Right atrium auricular region (tissue), 2 donors: ENCODE results near the gene GUCY1A1. TPM values are rescaled to one million over a fixed set of nuclear protein-coding genes. Genes with fewer than 3 reads are reported as not detected.
A peak's percentile ranks its signal among the peaks of the same experiment; 100 is the strongest.

Experiments used
- DNase-seq: peaks from one replicate; pipeline ENCODE4 v3.0.0-alpha.2; 2019; ENCODE audit warnings: low spot score
- H3K27ac ChIP-seq, 2 donors: fragments of 200-600 bp; sonication (generic); 1 replicate in 1 of 2; 2 replicates in 1 of 2; pipeline ENCODE4 v1.5.1; 2016 to 2019
- H3K27me3 ChIP-seq, 2 donors: fragments of 200-600 bp; sonication (generic); one replicate each; pipeline versions ENCODE4 v1.5.1 to v1.6.0; 2017 to 2019
- H3K36me3 ChIP-seq: fragments of 200-600 bp; sonication (generic); one replicate; pipeline ENCODE4 v1.5.1; 2016
- H3K4me1 ChIP-seq, 2 donors: fragments of 200-600 bp; sonication (generic); one replicate each; pipeline versions ENCODE4 v1.5.1 to v1.6.0; 2017 to 2019
- H3K4me3 ChIP-seq, 2 donors: fragments of 200-600 bp; sonication (generic); 1 replicate in 1 of 2; 2 replicates in 1 of 2; pipeline ENCODE4 v1.5.1; 2017 to 2019; ENCODE audit warnings: mild to moderate bottlenecking in 1 of 2, moderate library complexity in 1 of 2
- H3K9me3 ChIP-seq, 2 donors: fragments of 200-600 bp; sonication (generic); one replicate each; pipeline ENCODE4 v1.5.1; 2019
- CTCF ChIP-seq, 2 donors: fragments of 200-600 bp; sonication (generic); IDR thresholded peaks; one replicate each; pipeline ENCODE4 v1.5.1; 2019; ENCODE audit warnings: antibody characterized with exemption in 2 of 2
- total RNA-seq, 2 donors: library from RNA; depleted of rRNA; stranded (reverse); fragments of >200 nt; gene quantifications; one replicate each; pipeline ENCODE4 v1.1.0, GENCODE V29; 2016

Gene GUCY1A1
- total RNA-seq, 2 donors from 2014 or later, result 35.5 to 52.5 TPM

DNA sequence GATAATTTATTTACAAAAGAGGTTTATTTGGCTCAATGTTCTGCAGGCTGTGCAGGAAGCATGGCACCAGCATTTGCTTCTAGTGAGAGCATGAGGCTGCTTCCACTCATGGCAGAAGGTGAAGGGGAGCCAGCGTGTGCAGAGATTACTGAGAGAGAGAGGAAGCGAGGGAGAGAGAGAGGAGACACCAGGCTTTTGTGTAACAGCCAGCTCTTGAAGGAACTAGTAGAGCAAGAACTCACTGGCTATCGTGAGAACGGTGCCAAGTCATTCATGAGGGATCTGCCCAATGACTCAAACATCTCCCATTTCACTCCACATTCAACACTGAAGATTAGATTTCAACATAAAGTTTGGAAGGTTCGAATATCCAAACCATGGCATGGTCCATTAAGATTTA, 12.7 kb downstream of the GUCY1A1 start:
- no peak for DNase-seq
- Histone ChIP-seq H3K27me3 (no peaks in the 10 kb centered on the region), H3K27ac (peak overlapping the region in 1 of 2 donors; percentile 8), H3K9me3 (no peaks in the 10 kb centered on the region), H3K36me3 (no peaks in the 10 kb centered on the region), H3K4me3 (no peak overlapping the region), H3K4me1 (peaks cover 0 to 36% of the 10 kb centered on the region in 2 donors)
- TF ChIP-seq CTCF (IDR thresholded peaks at IDR 0.05), result no peak

DNA sequence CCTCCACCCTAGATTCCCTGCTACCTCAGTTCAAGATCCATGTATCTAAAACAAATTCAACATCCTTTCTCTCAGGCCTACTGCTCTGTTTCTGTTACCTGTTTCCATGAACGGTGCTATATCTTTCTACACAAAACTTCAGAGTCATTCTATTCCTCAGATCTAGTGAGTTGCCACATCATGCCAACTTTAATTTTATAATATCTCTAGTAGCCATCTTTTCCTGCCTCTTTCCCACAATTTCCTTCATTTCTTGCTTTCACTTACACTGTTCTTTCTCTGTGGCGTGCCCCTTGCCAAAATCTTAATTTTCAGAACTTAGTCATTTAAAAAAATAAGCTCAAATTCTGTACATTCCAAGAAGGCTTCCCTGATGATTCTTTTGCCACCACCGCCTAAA, 15.2 kb downstream of the GUCY1A1 start:
- no peak for TF ChIP-seq CTCF (IDR thresholded peaks at IDR 0.05)
- peaks cover 0 to 33% of the 10 kb centered on the region in 2 donors for H3K4me1 ChIP-seq
- H3K9me3 ChIP-seq, result no peaks in the 10 kb centered on the region
- H3K27ac ChIP-seq, result peak overlapping the region; percentile 20 to 52
- no peaks in the 10 kb centered on the region for H3K36me3 ChIP-seq
- no peak overlapping the region for H3K4me3 ChIP-seq
- DNase-seq, result no peak
- H3K27me3 ChIP-seq, result no peaks in the 10 kb centered on the region

GRCh38 chr4:155684423-155684822, 17.8 kb downstream of the GUCY1A1 start:
- H3K4me1 ChIP-seq, result peaks cover 0 to 45% of the 10 kb centered on the region in 2 donors
- no peaks in the 10 kb centered on the region for H3K27me3 ChIP-seq
- peak overlapping the region; percentile 11 to 33 for H3K27ac ChIP-seq
- no peak for DNase-seq
- no peaks in the 10 kb centered on the region for H3K36me3 ChIP-seq
- H3K9me3 ChIP-seq, result no peaks in the 10 kb centered on the region
- H3K4me3 ChIP-seq, result no peak overlapping the region
- TF ChIP-seq CTCF (IDR thresholded peaks at IDR 0.05), result no peak

GRCh38 chr4:155684892-155685541, 18.4 kb downstream of the GUCY1A1 start:
- peak overlapping the region in 1 of 2 donors; percentile 11 for H3K27ac ChIP-seq
- no peak for TF ChIP-seq CTCF (IDR thresholded peaks at IDR 0.05)
- no peaks in the 10 kb centered on the region for H3K27me3 ChIP-seq

DNA sequence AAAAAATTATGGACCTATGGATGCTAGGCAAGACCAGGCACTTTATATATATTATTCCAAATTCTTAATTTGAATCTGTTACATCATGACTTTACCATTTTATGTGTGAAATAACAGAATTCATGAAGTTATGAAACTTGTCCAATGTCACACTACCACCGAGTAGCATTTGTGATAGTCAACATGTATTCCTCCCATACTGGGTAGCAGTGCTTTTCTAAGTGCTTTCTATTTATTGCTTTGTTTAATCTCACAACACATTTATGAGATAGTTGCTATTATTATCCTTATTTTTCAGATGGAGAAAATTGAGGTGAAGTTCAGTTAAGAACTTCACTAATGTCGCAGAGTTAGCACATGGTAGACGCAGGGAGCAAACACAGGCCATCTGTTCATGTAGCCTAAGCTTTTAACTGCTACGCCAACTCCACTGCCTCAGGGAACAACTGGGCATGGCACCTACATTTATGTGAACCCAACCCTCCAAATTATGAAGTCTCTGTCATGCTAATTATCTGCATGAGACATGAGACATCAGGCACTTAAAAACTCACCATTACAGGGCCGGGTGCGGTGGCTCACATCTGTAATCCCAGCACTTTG, 20.8 kb downstream of the GUCY1A1 start:
- Histone ChIP-seq H3K36me3 (no peaks in the 10 kb centered on the region), H3K4me3 (no peak overlapping the region), H3K9me3 (no peaks in the 10 kb centered on the region), H3K27me3 (no peaks in the 10 kb centered on the region), H3K4me1 (peaks cover 0 to 41% of the 10 kb centered on the region in 2 donors), H3K27ac (peak overlapping the region; percentile 20 to 74)
- TF ChIP-seq CTCF (IDR thresholded peaks at IDR 0.05), result no peak
- DNase-seq, result no peak

More at GRCh38 chr4:155684892-155685541, 18.4 kb downstream of the GUCY1A1 start:
- Histone ChIP-seq H3K4me3 (no peak overlapping the region), H3K4me1 (peaks cover 0 to 51% of the 10 kb centered on the region in 2 donors), H3K36me3 (no peaks in the 10 kb centered on the region), H3K9me3 (no peaks in the 10 kb centered on the region)
- no peak for DNase-seq
